ENCODE results near the gene ARHGAP19.
A peak's percentile ranks its signal among the peaks of the same experiment; 100 is the strongest.

The ARHGAP19 gene

GRCh38 chr10:97180363-97180755, 112.1 kb downstream of the ARHGAP19 start:
- no peak for TF ChIP-seq CTCF (IDR thresholded peaks at IDR 0.05; ENCODE audit: low read depth, low read length, missing control alignments)
- DNase-seq (ENCODE audit: low read depth), result no peak
- H3K4me3 ChIP-seq (ENCODE audit: low read depth, low read length), result no peak overlapping the region
- in situ Hi-C loops (cut with HindIII; ENCODE audit: low sequenced_read_pairs), result no loop called here

GRCh38 chr10:97179731-97180362, 112.6 kb downstream of the ARHGAP19 start:
- no peak overlapping the region for H3K4me3 ChIP-seq (ENCODE audit: low read depth, low read length)
- TF ChIP-seq CTCF (IDR thresholded peaks at IDR 0.05; ENCODE audit: low read depth, low read length, missing control alignments), result peak; percentile 25
- in situ Hi-C loops (cut with HindIII; ENCODE audit: low sequenced_read_pairs), result no loop called here
- no peak for DNase-seq (ENCODE audit: low read depth)

DNA sequence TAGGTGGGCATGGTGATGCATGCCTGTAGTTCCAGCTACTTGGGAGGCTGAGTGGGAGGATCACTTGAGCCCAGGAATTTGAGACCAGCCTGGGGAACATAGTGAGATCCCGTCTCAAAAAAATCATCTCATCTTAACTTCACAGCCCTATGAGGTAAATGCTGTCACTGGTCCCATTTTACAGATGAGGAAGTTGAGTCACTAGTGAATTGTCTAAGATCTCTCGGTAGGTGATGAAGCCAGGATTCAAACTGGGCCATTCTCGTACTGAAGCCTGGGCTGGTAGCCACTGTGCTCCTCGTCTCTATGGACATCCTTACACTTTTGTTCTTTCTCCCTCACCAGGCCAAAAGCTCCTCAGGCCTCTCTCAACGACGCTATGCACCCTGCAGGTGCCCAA, 113.1 kb downstream of the ARHGAP19 start:
- in situ Hi-C loops (cut with HindIII; ENCODE audit: low sequenced_read_pairs), result no loop called here
- no peak for TF ChIP-seq CTCF (IDR thresholded peaks at IDR 0.05; ENCODE audit: low read depth, low read length, missing control alignments)
- DNase-seq (ENCODE audit: low read depth), result no peak
- no peak overlapping the region for H3K4me3 ChIP-seq (ENCODE audit: low read depth, low read length)

DNA sequence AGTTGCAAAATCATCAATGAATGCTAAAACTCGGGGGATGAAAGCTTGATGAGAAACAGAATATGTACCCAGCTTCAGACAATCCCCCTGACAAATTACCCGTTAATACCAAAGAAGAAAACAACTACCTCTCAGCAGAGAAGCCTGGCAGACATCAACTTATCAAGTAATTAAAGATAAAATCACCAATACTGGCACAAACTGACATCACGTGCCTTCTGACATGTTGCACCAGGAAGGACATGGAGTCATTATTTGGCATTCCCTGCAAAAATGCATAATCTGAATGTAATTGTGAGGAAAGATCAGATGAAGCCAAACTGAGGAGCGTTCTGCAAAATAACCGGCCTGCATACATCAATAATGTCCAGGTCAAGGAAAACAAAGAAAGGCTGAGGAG, 114.4 kb downstream of the ARHGAP19 start:
- H3K4me3 ChIP-seq (ENCODE audit: low read depth, low read length), result no peak overlapping the region
- in situ Hi-C loops (cut with HindIII; ENCODE audit: low sequenced_read_pairs), result no loop called here
- TF ChIP-seq CTCF (IDR thresholded peaks at IDR 0.05; ENCODE audit: low read depth, low read length, missing control alignments), result no peak
- DNase-seq (ENCODE audit: low read depth), result no peak

DNA sequence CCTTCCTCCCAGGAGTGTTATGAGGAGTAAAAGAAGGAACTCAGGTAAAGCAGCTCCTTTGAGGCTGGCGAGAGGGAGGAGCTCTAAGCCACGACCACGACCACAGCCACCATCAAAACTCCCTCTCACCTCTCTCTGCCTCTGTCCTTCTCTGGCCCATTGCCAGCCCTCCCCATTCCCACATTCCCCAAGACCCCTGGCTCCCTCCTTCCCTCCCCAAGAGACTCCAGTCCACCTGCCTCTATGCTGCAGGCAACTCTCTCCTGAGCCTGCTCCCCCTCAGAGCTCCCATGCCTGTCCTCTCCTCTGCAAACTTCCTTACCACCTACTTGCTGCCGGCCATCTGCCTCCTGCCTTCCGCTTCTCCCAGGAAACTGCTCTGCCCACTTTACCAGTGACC, 116.2 kb downstream of the ARHGAP19 start:
- in situ Hi-C loops (cut with HindIII; ENCODE audit: low sequenced_read_pairs), result no loop called here
- no peak for TF ChIP-seq CTCF (IDR thresholded peaks at IDR 0.05; ENCODE audit: low read depth, low read length, missing control alignments)
- no peak overlapping the region for H3K4me3 ChIP-seq (ENCODE audit: low read depth, low read length)
- no peak for DNase-seq (ENCODE audit: low read depth)

DNA sequence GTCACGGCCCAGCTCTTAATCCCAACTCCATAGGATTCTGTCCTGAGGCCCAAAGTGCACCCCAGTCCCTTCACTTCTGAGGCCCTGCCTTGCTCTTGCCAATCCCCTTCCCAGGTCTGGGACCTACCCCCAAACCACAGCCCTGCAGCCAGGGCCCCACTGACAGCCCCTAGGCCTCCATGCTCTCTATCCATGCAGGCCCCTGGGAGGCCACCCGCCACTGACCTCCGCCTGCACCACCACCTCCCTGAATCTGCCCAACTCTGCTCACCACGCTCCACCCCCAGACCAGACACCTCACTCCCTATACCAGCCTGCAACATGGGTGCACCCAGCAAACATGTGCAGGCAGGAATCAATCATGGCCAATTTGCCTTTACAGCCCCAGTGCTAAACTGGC, 116.9 kb downstream of the ARHGAP19 start:
- no peak for DNase-seq (ENCODE audit: low read depth)
- no peak overlapping the region for H3K4me3 ChIP-seq (ENCODE audit: low read depth, low read length)
- TF ChIP-seq CTCF (IDR thresholded peaks at IDR 0.05; ENCODE audit: low read depth, low read length, missing control alignments), result no peak
- in situ Hi-C loops (cut with HindIII; ENCODE audit: low sequenced_read_pairs), result no loop called here
